PFSK-1 (cell line): Measurements from ENCODE around the gene LHX2.

Source experiments
- FOXP2 ChIP-seq: optimal IDR thresholded peaks from 2 replicates; pipeline ENCODE3; 2011; ENCODE audit warnings: borderline replicate concordance, control low read depth, inconsistent platforms; ENCODE audit not compliant: insufficient read depth; ENCODE audit errors: extremely low read length, extremely low read depth
- POLR2AphosphoS5 ChIP-seq: IDR thresholded peaks from 2 replicates; pipeline ENCODE4 v1.6.1; 2012; ENCODE audit warnings: low read depth, mild to moderate bottlenecking, control low read depth, low read length, moderate library complexity
- REST ChIP-seq, 2 experiments: IDR thresholded peaks; 2 replicates each; pipeline versions ENCODE4 v1.6.1 to v1.8.0; 2011 to 2012; ENCODE audit warnings: low read depth in 2 of 2, low read length in 2 of 2, control low read depth in 1 of 2, inconsistent platforms in 1 of 2, mild to moderate bottlenecking in 1 of 2, moderate library complexity in 1 of 2; ENCODE audit not compliant: insufficient read depth in 1 of 2
- SIN3A ChIP-seq: IDR thresholded peaks from 2 replicates; pipeline ENCODE4 v1.6.1; 2012; ENCODE audit warnings: mild to moderate bottlenecking, low read length, moderate library complexity, borderline replicate concordance; ENCODE audit not compliant: insufficient read depth
- TAF1 ChIP-seq: IDR thresholded peaks from 2 replicates; pipeline ENCODE4 v1.6.1; 2012; ENCODE audit warnings: low read length, control low read depth, borderline replicate concordance; ENCODE audit not compliant: insufficient read depth

LHX2 gene

GRCh38 chr9:124007565-124008302, 3.8 kb upstream of the LHX2 start:
- TF ChIP-seq REST (IDR thresholded peaks at IDR 0.05; ENCODE audit: insufficient read depth in 1 of 2, low read depth in 2 of 2, low read length in 2 of 2) = no peak
- TF ChIP-seq POLR2AphosphoS5 = no peak
- no peak for TF ChIP-seq TAF1
- no peak for TF ChIP-seq FOXP2
- no peak for TF ChIP-seq SIN3A

- TF ChIP-seq SIN3A (no peak), TAF1 (no peak), POLR2AphosphoS5 (no peak), FOXP2 (no peak), REST (IDR thresholded peaks at IDR 0.05; ENCODE audit: insufficient read depth in 1 of 2, low read depth in 2 of 2, low read length in 2 of 2) (no peak)
Measured at GRCh38 chr9:124008303-124008693, 3.3 kb upstream of the LHX2 start.

- TF ChIP-seq POLR2AphosphoS5 = no peak
- TF ChIP-seq TAF1 = no peak
- TF ChIP-seq SIN3A = no peak
- TF ChIP-seq REST (IDR thresholded peaks at IDR 0.05; ENCODE audit: insufficient read depth in 1 of 2, low read depth in 2 of 2, low read length in 2 of 2) = no peak
- TF ChIP-seq FOXP2 = no peak
Measured at GRCh38 chr9:124008694-124009530, 2.7 kb upstream of the LHX2 start.

- TF ChIP-seq POLR2AphosphoS5 (no peak), SIN3A (no peak), FOXP2 (no peak), TAF1 (no peak), REST (IDR thresholded peaks at IDR 0.05; ENCODE audit: insufficient read depth in 1 of 2, low read depth in 2 of 2, low read length in 2 of 2) (no peak)
Measured at GRCh38 chr9:124009531-124010217, 1.9 kb upstream of the LHX2 start.
